ENCODE results near the gene PRM3.

- TF ChIP-seq EZH2 (IDR thresholded peaks at IDR 0.05; ENCODE audit: insufficient read depth, poor library complexity, severe bottlenecking), result no peak
- TF ChIP-seq EZH2phosphoT487 (IDR thresholded peaks at IDR 0.05; ENCODE audit: insufficient read depth, low read depth), result no peak
These were observed 35.3 kb upstream of the PRM3 start for GRCh38 chr16:11308493-11309283.

Measured in GM23248 (cell line).